Umbilical cord (tissue), 2 donors: ENCODE measurements around the gene CEP104. TPM values are rescaled to one million over a fixed set of nuclear protein-coding genes. Genes with fewer than 3 reads are reported as not detected.

Source experiments
- DNase-seq: peaks from one replicate; pipeline ENCODE4 v3.0.0-alpha.2; 2015; ENCODE audit warnings: low spot score
- total RNA-seq: library from RNA; depleted of rRNA; stranded (reverse); fragments of >200 nt; gene quantifications from one replicate; pipeline ENCODE4 v1.2.3, GENCODE V29; 2014; ENCODE audit warnings: low replicate concordance; ENCODE audit not compliant: insufficient read depth

The CEP104 gene
- total RNA-seq, 1 donor from 2014 or later, result 61.9 TPM

DNA sequence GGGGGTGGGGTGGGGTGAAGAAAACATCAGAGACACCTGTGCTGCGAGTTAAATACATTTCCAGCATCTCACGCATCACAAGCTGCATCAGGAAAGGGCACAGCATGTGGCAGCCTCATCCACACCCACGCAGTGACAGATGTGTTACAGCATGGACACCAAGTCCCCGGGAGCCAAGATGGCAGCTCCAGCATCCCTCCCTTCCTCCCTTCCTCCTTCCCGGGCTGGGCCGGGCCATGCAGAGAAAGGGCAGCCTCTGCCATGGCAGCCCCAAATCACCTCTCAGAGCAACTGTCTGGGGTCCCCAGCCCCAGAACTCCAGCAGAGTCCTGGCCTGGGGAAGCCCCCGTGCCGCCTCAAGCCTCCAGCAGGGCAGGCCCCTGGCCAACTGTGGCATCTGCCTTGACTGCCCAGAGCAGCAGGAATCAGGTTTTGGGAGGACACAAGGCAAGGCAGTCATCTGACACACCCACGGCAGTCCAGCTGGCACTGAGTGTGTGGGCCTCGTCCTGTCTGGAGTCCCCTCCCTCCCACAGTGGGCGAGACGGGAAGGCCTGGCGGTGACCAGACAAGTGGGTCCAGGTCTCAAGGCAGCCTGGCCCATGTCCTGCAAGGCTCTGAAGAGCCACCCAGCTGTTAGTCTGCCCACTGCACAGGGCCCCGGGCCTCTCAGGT lies 78.3 kb downstream of the CEP104 start:
- no peak for DNase-seq

DNA sequence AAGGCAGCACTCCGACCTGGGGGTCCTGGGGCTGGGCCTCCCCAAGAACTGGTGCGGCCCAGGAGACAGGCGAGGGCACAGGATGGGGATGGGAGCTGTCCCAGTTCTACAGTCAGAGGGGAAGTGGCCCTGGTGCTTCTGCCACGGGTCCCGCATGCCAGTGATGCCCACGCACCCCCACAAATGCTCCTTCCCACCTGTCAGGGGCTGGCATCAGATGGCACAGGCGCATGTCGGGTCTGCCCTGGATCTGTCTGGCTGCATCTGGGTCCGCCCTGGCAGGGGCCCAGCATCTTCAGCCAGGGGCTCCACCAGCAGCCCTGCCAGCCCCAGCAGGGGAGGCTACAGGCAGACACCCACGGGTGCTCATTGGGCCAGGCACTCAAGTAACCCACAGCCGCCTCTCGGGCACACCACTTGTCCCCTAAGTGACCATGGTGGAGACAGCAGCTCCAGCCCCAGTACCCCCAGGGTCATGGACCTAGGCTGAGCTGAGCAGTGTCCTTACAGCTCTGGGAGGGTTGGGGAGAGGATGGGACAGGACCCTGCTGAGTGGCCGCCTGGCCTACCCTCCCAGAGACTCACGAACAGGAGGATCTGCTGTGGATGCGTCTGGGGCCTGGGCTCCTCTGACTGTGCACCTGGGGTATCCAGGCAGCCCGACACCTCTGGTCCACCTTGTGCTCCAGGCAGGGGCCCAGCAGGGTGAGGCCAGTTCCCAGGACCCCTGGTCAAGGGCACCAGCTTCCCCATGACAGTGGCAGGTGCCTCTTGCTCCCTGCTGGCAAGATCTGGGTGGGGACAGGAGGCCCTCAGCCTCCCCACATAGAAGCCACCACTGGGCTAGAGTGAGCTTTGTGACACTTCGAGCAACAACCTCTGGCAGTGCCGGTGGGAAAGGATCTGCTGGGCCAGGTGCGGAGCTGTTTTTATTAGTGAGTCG lies 79.1 kb downstream of the CEP104 start:
- no peak for DNase-seq

DNA sequence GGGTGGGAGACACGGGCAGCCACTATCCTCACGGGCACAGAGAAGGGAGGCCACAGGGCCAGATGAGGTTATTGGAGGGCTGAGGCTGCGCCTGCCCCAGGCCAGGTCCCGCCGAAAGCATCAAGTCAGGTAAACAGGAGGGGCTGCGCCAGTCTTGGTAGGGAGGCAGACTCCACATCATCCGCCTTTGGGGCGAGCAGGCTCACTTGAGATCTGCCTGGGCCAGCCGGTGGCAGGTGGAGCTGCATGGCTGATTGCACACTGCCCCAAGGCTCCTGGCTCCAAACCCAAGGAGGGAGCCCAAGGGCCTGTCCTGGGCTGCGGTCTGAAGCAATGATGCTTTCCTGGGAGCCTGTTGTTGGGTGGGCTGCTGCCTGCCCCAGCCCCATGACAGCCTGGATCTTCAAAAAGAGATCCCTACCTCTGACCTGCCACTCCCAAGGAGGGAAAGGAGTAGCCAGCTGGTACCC lies 79.9 kb downstream of the CEP104 start:
- DNase-seq, result no peak

DNA sequence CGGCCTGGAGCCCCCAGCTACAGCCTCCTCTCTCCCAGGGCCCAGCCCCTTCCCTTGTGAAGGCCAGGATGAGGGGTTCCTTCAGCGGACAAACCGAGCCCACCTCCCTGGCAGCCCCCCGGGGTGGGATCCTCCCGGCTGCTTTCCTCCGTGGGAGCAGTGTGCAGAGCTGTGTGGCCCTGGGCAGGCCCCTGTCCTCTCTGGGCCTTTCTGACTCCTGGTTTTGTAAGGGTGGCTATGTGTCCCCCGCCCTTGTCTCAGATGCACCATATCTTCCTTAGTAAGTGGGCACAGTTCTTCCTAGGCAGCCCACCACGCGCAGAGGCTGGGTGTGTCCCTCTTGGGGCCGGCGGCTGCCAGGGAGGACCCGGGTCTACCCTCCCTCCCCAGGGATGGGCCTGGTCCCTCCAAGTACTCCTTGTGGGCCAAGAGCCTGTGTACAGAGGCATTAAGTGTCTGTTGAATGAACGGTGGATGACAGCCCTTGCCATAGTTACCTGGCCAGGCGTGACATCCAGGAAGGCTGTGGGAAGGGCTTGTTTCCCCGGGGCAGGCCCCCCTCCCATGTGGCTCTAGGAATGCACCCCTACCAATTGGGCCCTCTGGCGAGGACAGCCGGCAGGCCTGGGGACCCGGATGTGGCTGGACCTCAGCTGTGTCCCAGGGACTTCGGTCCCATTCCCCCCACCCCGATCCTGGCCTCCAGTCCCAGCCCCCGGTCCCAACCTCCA lies 80.6 kb downstream of the CEP104 start:
- no peak for DNase-seq

DNA sequence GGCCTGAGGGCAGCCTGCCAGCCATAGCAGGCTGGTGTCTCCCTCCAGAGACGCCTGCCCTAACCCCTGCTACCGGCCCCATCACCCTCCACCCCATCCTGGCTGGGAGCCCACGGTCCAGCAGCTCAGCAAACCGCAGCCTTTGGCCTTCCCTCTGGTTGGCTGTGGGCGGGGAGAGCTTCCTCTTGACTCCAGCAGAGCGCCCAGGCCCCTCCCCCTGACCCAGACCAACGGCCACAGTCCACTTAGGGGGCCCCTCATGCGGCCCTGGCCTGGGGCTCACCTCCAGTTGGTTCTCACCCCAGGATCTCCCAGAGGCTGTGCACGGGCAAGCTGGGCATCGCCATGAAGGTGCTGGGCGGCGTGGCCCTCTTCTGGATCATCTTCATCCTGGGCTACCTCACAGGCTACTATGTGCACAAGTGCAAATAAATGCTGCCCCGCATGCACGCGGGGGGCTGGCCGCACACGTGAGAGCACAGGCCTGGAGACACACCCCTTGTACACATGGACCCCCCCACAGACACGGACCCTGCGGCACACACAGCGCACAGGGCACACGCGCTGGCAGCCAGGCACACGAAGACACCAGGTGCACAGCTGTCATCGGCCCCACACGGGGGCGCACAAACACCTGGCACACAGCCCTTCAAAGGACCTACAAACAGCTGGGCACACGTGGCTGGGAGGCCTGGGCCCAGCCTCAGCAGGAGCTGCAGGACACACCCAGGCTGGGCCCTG lies 81.4 kb downstream of the CEP104 start:
- DNase-seq, result peak; percentile 84

DNA sequence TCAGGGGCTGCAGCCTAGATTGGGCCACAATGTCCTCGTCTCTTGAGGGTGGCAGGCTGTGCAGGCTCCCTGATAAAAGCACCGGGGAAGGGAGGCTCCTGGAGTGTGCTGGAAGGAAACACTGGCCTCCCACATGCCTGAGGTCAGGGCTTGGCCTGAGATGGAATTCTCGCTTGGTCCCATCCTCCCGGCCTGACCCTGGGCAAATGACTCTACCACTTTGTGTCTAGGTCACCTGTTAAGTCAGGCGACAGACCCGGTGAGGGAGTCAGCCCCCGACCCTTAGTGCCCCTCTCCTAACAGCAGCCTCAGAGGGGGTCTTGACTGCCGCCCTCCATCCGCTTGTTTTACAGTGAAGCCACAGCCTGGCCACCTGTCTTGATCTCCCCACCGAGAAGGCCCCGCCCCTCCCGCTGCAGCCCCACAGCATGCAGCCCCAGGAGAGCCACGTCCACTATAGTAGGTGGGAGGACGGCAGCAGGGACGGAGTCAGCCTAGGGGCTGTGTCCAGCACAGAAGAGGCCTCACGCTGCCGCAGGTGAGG lies 82.0 kb downstream of the CEP104 start:
- peak; percentile 15 for DNase-seq

DNA sequence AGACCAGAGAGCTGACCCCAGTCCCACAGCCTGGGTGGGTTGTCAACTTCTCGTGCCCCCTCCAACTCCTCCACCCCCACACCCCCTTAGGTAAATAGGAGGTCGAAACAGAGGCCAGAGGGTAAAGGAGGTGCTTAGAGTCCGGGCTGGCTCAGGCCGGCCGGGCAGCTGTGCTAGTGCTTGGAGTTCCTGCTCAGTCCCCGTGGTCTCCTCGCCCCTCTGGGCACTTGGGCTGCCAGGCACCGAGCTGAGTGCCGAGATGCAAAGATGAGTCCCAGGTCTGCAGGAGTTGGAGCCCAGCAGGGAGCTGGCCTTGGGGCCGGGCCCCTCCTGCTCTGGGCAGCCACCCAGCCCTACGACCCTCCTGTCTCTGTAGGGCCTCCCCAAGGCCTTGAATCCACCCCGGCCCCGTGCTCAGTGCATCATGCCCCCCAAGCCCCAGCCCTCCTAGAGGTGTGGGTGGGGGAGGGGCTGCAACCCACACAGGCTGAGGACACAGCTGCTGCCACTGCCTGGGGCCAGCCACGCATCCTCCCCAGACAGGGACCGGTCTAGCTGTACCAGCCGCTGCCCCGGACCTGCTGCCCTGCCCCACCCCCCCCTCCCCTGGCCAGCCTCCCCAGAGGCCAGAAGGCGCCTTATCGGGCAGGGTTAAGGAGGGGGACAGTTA lies 82.6 kb downstream of the CEP104 start:
- DNase-seq, result no peak

DNA sequence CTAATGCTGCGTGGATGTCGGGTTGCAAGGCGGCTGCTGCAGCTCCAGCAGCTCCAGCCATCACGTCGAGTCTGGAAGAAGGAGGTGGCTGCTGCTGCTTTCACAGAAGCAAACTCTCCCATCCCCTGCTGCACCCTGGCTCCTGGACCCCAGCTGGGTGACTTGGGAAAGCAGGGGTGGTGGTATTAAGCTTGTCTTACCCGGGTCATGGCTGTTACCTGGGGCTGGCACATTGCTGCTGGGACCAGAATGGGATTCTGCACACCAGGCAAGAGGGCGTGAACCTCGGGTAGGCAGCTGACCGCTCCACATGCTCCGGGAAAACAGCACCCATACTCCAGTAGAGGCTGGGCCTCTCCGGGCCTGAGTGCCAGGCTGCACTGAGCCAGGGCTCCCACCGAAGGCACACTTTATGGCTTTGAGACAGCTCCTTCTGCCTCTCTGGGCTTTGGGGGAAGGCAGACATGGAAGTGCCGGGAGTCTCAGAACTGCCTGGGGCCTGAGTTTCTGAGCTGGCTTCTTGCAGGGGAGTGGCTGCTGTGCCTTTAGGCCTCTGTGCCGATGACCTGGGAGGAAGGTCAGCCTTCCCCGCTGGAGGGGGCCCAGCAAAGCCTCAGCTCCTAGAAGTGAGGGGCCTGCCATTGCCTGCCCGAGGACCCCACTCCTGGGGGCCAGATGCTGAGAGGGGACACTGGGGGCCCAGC lies 83.3 kb downstream of the CEP104 start:
- peak; percentile 17 for DNase-seq

DNA sequence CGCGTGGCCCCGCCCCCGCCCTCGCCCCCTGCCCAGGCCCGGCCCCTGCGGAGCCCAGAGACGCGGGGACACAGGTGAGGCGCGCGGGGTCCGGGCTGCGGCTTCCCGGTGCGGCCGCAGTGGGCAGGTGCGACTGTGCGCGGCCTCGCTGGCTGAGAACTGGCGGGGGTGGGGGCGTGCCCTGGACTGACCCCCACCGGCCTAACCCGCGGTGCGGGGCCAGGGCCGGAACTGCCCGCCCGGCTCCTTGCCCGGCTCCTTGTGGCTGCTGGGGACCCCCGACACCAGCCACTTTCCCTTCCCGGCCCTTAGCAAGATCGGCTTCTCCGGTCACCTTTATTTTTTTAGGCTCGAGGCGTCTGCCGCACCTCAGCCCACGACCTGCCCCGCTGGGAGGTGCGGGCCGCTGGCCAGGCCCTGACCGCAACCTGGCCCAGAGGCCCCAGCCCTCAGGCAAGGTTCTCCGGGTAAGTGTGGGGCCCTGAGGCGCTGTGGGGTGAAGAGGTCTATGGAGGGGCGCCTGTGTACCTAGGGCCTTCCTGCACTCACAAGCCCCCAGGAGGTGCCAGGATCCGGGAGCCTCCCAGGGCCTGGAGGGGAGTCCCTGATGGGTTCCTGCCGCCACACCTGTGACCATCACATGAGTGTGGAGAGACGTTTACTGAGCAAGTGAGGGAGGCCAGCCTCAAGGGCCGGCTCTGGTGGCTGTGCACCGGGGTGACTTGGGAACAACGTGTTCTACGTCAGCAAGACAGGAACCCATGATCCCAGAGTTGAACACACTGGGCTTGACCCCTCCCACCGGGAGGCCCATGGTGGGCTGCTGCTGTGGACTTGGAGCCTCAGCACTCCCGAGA lies 84.1 kb downstream of the CEP104 start, which contains the start of gene SMIM1:
SMIM1 (plus strand) TSS at position 35 of the 857 bp plus-strand sequence. CDS start 2,625 bp downstream, outside the sequence.
- DNase-seq, result peak; percentile 60

DNA sequence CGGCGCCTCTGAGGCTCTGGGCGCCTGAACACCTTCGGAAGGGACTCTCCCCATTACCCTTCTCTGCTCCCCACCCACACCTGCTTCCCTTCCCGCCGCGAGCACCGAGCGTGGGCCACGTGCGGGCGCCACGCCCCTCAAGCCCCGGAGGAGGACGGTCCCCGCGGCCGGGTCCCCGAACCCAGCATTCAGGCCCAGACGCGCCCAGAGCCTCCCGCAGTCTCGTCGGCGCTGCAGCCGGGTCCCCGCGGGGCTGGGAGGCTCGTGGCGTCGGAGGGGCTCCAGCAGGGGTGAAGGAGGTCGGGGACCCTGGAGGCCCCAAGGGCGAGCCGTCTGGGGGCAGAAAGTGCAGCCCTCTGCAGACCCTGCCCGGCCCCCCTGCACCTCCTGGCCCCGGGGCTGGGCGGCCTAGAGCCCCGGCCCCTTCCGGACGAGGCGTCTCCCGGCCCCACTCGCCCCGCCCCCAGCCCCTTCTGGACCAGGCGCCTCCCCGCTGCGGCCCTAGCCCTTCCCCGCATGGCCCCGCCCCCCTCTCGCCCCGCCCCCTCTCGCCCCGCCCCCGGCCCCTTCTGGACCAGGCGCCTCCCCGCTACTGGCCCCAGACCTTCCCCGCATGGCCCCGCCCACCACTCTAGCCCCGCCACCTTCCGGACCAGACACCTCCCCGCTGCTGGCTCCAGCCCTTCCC lies 84.8 kb downstream of the CEP104 start:
- DNase-seq, result peak; percentile 90

DNA sequence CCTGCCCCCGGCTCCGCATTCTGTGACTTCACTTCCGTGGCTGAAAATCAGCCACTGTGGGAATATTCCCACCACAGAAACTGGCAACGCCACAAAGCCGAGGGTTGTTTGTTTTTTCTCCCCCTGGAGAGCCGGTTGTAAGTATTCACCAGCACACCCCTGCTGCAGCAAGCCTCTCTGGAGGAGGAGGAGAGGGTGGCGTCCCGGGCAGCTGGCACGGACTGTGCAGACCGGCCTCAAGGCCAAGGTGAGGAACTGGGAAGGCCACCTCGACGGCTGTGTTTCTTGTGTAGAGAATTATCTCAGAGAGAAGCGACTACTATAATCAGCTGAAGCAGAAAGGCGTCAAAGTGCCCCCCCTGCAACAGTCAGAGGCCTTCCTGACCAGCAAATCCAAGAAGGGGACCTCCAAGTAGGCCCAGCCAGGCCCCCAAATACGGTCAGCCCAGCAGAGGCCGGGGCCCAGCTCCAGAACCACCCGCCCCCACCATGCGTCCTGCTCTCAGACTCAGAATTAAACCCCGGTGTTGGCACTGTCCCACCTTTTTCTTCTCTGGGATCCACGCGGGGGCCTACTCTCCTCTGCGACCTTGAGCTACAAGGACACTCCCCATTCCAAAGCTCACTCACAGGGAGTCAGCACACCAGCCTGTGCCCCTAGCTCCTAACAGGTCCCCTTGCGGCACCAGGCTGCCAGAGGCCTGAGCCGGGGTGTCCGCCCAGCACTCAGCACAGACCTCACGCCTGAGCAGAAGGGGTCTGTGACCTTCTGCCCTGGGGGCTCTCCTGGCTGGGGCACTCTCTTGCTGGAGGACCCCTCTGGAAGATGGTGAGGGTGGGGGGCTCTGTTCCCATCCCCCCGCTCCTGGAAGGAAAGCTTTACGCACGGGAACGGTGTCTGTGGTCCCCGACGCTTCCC lies 85.6 kb downstream of the CEP104 start:
- peak; percentile 23 for DNase-seq

DNA sequence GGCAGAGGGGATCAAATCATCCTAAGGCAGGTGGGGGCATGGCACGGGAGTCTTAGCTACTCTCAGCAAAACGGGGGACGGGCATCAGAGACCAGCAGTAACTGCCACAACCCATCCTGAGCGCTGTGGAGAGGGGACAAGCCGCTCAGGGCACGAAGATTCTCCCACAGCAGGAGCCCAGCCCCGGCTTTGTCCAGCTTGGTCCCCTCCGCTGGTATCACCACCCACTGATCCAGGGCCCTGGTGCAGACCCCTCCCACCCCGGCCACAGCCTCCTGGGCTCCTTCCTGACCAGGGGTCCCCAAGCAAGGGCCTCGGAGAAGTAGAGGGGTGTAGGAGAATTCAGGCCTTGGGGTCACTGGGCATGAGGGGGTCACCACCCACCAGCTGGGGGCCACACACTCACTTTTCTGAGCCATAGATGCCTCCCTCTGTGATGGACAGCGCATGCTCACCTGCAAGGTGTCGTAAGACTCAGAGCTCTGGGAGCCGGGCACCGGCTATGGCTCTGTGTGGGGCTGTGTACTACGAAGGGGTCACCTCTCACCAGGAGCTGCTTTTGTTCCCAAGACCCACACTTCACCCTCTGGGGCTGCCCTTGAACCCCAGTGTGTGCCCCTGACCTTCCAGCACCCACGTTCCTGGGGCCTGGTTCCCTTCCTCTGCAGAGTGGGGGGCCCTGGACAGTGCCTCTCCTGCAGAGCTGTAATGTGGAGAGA lies 86.8 kb downstream of the CEP104 start:
- DNase-seq, result no peak

DNA sequence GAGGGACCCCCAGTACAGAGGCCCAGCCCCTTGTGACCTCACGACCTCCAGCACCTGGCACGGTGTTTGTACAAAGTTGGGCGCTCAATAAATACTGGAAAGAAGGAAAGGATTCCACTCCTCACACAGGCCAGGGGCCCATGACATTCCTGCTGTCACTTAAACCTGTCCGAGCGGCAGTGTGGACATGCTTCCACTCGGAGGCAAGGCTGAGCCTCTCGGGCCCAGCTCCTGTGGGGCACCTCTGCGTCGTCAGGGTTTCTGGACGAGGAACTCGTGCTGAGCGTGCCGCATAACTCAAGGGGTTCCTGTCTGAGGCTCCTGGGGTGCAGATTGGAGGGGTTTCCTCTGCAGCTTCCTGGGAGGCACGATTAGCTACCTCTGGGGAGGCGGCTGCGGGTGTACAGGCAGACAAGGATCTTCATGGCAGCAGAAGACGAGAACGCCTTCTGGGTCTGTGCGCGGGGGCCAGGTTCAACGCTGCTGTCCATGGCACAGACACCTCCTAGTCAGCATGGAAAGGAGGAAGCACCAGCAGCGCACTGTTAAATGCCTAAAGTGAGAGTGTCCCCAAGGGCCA lies 88.1 kb downstream of the CEP104 start:
- DNase-seq, result no peak

DNA sequence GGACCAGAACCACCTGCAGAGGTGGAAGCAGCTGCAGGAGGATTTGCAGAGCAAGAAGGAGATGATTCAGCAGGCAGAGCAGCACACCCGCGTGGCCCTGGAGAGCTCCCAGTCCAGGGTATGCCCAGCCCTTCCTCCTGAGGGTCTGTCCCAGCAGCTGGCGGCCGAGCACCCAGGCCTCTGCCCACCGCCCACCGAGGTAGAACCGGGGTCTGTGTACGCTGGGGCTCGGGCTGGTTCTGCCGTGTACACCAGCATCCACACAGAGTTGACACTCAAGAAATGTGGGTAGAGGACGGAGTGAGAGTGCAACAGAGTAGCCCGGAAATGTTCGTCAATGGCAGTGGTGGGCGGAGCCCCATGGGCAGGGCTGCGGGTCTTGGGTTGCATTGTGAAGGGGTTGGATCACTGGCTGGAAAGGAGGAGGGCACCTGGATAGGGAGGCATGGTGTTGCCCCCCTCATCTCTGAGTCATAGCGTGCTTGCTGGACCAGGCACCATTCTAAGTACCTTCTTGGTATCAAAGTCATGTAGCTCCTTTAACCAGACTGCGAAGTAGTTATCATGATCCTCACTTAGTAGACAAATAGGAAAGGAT lies 89.6 kb downstream of the CEP104 start:
- DNase-seq, result no peak

DNA sequence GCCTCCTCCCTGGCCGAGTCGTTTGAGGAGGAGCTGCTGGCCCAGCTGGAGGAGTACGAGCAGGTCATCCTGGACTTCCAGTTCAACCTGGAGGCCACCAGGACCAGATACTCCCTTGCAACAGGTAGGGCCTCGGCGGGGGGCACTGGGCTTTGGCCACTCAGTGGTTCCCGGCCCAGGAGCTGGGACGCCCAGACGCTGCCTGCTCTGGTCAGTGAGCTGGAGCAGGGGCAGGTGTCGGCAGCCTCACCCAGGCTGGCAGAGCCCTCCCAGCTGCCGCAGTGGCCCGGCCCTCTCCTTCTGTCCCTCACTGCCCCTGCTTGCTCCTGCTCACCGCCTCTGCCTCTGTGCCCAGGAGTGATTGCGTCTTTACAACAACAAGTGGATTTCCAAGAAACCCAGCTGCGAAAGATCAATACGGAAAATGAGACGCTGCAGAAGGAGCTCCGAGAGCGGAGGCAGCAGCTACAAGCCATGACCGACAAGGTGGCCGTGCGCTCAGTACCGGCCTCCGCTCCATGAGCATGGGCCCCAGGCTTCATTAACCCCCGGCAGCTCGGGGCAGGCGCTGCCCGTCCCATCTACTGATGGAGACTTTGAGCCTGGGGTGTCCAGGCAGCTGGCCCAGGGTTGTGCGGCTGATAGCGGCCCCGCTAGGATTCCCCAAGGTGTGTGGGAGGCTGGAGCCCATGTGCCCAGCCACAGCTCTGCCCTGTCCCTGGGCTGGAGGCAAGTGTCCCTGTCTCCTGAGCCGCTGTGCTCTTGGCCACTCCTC lies 93.5 kb downstream of the CEP104 start:
- no peak for DNase-seq
